SH-SY5Y (cell line): ENCODE measurements around the gene AFG3L2.

ENCODE experiments used
- GATA2 ChIP-seq: IDR thresholded peaks from 2 replicates; pipeline ENCODE4 v1.6.1; 2011; ENCODE audit warnings: mild to moderate bottlenecking, low read depth, low read length
- GATA3 ChIP-seq: IDR thresholded peaks from 2 replicates; pipeline ENCODE4 v1.6.1; 2011; ENCODE audit warnings: low read depth, mild to moderate bottlenecking, low read length, moderate library complexity

- TF ChIP-seq GATA3 (no peak), GATA2 (no peak)
These were observed 2.6 kb downstream of the AFG3L2 start for GRCh38 chr18:12374401-12374800.
